ENCODE results near the gene NACC1.

Gene NACC1

DNA sequence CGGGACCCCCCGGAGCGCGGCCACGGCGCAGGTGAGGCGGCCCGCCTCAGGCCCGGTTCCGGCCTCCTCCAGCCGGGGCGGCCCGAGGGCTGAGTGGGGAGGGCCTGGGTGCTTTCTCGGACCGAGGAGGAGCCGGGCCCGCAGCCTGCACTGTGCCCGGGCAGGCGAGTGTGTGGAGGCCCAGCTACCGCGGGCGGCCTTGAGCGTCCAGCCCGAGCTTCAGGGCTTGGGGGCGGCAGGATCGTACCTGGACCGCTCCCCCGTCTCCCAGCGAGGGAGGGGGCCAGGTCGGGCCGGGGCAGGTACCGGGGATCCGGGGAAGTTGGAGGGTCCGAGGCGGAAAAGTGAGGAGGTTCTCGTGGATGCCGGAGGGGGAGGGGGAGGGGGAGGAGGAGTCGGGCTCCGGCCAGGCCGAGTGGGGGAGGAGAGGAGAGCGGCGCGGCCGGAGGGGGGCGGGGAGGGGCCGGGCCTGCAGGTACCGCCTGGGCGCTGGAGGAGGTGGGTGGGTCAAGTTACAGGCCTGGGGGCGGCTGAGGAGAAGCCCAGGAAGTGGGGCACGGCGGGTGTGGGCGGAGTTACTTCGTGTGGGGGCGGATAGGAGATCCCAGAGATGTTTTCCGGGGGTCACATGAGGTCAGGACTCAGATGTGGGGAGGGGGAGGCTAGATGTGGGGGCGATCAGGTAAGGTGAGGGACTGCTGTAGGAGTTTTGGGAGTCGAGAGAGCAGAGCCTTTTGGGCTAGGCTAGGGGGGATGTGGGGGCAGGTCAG, 545 bp downstream of the NACC1 start:
- peak; percentile 52 for DNase-seq (ENCODE audit: low read depth)

DNA sequence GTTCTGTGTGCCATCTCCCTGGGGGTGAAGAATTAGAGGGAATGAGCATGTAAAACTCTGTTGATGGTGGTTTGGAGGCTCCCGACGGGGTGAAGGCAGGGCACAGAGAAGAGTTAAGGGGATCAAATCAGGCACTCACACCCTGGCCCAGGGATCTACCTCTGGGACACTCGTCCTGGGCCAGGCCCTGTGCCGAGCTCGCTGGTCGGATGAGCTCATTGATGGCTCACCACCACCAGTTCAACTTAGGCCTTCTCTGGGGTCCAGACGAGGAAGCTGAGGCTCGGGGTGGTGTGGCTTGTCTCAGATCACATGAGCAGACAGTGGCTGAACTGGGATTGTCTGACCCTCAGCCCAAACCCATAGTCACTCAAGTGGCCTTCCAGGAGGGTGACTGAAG, 1.6 kb downstream of the NACC1 start:
- TF ChIP-seq, protein P1, sequence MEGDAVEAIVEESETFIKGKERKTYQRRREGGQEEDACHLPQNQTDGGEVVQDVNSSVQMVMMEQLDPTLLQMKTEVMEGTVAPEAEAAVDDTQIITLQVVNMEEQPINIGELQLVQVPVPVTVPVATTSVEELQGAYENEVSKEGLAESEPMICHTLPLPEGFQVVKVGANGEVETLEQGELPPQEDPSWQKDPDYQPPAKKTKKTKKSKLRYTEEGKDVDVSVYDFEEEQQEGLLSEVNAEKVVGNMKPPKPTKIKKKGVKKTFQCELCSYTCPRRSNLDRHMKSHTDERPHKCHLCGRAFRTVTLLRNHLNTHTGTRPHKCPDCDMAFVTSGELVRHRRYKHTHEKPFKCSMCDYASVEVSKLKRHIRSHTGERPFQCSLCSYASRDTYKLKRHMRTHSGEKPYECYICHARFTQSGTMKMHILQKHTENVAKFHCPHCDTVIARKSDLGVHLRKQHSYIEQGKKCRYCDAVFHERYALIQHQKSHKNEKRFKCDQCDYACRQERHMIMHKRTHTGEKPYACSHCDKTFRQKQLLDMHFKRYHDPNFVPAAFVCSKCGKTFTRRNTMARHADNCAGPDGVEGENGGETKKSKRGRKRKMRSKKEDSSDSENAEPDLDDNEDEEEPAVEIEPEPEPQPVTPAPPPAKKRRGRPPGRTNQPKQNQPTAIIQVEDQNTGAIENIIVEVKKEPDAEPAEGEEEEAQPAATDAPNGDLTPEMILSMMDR (conservative IDR thresholded peaks at IDR 0.05; ENCODE audit: low read depth, low read length), result no peak
- H3K4me3 ChIP-seq (ENCODE audit: low read depth, low read length), result peak overlapping the region; percentile 94
- no peak for DNase-seq (ENCODE audit: low read depth)

More for the DNA sequence above, 545 bp downstream of the NACC1 start:
- TF ChIP-seq, protein P1 (conservative IDR thresholded peaks at IDR 0.05; ENCODE audit: low read depth, low read length), result no peak
- peak overlapping the region; percentile 94 for H3K4me3 ChIP-seq (ENCODE audit: low read depth, low read length)

DNA sequence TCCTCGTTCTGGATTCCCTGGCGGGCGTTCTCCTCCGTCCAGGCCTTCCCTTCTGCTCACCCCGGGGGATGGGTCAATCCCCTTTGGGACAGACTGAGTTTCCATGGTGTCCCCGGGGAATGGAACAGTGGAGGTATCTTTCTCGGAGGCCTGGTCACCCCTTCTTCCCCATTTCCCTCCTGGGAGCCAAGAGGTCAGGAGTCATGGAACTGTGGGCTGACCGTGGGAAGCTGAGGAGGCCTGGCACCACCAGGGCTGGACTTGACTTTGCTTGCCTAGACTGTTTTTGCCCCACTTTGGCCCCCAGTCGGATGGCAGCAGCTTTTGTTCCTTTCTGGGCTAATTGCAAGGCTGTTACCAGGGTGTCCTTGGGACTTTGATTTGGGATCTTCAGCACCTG, 2.0 kb downstream of the NACC1 start:
- TF ChIP-seq, protein P1 (conservative IDR thresholded peaks at IDR 0.05; ENCODE audit: low read depth, low read length), result no peak
- DNase-seq (ENCODE audit: low read depth), result no peak
- H3K4me3 ChIP-seq (ENCODE audit: low read depth, low read length), result peak overlapping the region; percentile 9

DNA sequence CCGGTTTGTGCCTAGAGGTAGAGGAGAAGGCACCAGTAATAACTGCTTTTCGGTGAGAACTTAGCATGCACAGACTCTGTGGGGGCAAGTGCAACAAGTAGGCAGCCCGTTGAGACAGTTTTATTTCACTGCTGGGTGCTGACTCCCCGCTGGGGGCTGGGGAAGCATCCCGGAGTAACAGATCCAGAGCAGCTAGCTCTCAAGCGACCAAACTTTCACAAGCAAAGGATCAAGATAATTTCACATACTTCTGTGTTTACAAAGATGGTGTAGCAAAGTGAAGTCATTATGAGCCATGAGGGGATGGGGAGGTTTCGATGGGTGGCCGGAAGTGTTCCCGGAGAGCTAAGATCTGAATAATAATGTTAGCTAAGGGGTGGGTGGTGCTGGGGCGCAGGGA, 2.8 kb downstream of the NACC1 start:
- peak overlapping the region; percentile 22 for H3K4me3 ChIP-seq (ENCODE audit: low read depth, low read length)
- peak; percentile 92 for DNase-seq (ENCODE audit: low read depth)
- TF ChIP-seq, protein P1 (conservative IDR thresholded peaks at IDR 0.05; ENCODE audit: low read depth, low read length), result no peak

DNA sequence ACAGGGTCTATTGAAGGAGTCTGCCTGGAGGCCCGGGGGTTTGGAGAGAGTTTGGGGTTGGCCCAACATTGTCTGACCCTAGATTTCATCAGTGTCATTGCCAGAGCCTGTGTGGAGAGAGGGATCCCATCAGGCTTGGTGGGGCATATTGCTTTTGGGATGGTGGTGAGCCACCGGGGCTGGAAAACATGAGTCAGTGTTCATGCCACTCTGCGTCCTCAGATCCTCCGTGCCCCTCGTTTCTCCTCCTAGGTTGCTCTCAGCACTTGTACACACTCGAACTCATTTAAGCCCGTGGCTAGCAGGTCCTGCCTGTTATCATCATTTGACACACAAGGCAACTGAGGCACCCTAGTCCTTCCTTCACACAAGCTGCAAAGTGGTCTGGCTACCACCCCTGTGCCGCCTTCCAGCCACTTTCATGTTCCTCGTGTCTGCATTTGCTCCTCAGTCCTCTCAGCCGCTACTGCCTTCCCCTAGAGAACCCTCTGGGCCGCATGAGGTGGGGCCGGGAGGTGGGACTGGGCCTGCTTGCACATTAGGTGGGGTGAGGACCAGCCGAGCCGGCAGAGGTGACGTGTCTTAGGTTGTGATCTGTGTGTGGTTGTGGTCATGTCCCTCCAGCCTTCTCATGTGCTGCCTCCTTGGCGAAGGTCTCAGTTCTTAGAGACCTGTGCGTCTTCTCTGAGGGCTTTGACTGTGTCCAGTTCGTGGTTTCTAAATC, 3.6 kb downstream of the NACC1 start:
- TF ChIP-seq, protein P1 (conservative IDR thresholded peaks at IDR 0.05; ENCODE audit: low read depth, low read length), result no peak
- no peak for DNase-seq (ENCODE audit: low read depth)
- H3K4me3 ChIP-seq (ENCODE audit: low read depth, low read length), result no peak overlapping the region

DNA sequence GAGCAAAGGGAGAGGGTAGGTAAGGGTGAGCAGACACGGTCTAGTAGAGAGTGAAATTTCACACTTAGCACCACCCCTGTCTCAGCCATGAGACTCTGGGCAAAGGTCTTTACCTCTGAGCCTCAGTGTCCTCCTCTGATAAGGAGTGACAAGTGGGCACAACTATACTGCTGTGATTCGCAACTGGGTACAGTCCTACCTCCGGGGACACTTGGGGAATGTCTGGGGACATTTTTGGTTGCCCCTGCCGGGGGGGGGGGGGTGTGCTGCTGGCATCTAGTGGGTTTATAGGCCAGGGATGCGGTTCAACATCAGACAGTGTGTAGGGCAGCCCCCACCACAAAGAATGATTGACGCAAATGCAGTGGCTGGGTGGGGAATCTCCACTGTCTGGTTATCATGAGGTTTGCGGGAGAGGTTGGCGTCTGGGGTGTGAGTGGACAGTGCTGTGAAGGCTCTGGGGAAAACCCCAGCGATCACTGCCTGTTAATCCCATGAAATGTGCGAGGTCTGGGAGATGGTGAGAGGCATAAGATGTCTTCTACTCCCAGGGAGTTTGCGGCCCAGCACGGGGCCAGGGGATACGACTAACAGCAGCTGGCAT, 4.3 kb downstream of the NACC1 start:
- no peak for DNase-seq (ENCODE audit: low read depth)
- TF ChIP-seq, protein P1 (conservative IDR thresholded peaks at IDR 0.05; ENCODE audit: low read depth, low read length), result no peak
- H3K4me3 ChIP-seq (ENCODE audit: low read depth, low read length), result no peak overlapping the region
